ENCODE data around the gene IER5L. TPM values are rescaled to one million over a fixed set of nuclear protein-coding genes. Genes with fewer than 3 reads are reported as not detected.

Gene IER5L
- 1.0 and 1.2 TPM in 2 replicates for total RNA-seq (2021; fragmentation: NEBNext Ultra II Directional; extraction: Animal tissue kit (Norgen Biotek cat#: 25700))
- polyA plus RNA-seq (2011; rRNA removed), result 0.65 and 0.96 TPM in 2 replicates
- polyA plus RNA-seq (2011; cell fraction: cytosol; rRNA removed), result 0.62 TPM
- 1.7 TPM for polyA plus RNA-seq (2011; cell fraction: nucleus; rRNA removed)
- 0.25 to 0.47 TPM (median 0.34 TPM) in 4 replicates for polyA plus RNA-seq (2012, experiment 1 of 2)
- 0.16 TPM for polyA plus RNA-seq (2012, experiment 2 of 2)
- polyA plus RNA-seq (2013, experiment 1 of 2), result 0.36 TPM
- 0.48 TPM for polyA plus RNA-seq (2013, experiment 2 of 2)
- 0.22 and 0.27 TPM in 2 replicates for polyA minus RNA-seq (2011; rRNA and poly(A)+ RNA removed)
- polyA minus RNA-seq (2011; cell fraction: cytosol; rRNA and poly(A)+ RNA removed), result 0.66 TPM
- polyA minus RNA-seq (2011; cell fraction: nucleus; rRNA and poly(A)+ RNA removed), result 6.8 TPM
- long read RNA-seq, experiment 1, partial matches to known transcripts, result 0 of 1 reads
- long read RNA-seq, experiment 1, other reads (novel, unspliced or antisense), result 0 of 1 reads
- long read RNA-seq, experiment 2, result 0 reads

GRCh38 chr9:129177791-129178567 lies at the start of gene IER5L:
Gene IER5L, minus strand, starts transcription at chr9:129178261. Its CDS starts 209 bp downstream, at chr9:129178052.
- Histone ChIP-seq H4K5ac (ENCODE audit: insufficient read length, low read depth, low read length) (no peak within 1 kb of the TSS), H4K8ac (ENCODE audit: extremely low read depth, insufficient read depth, low read length) (peak within 1 kb of the TSS; percentile 47; the same call in 1 of the 2 replicates), H3K4me3 (ENCODE audit: extremely low read depth in 1 of 4, insufficient read depth in 2 of 4, low read depth in 3 of 4, low read length in 4 of 4) (peak within 1 kb of the TSS; percentile 38 to 71 (median 52)), H2BK20ac (ENCODE audit: low read length) (no peak within 1 kb of the TSS), H2AFZ (ENCODE audit: low read length) (no peak within 1 kb of the TSS), H3K9ac (replicated peaks in 1 of 4; ENCODE audit: extremely low read depth in 1 of 4, low read depth in 3 of 4, low read length in 3 of 4) (no peak within 1 kb of the TSS), H3K4ac (replicated peaks; ENCODE audit: insufficient read length, low read depth, low read length) (no peak within 1 kb of the TSS), H3K36me3 (ENCODE audit: control insufficient read depth in 2 of 4, insufficient read depth in 4 of 4, low read length in 3 of 4) (no peaks in the 10 kb centered on the region), H3K23me2 (ENCODE audit: low read depth, low read length) (peaks cover 25% of the 10 kb centered on the region), H2BK12ac (ENCODE audit: low read depth, low read length) (peak within 1 kb of the TSS; percentile 68; the same call in 1 of the 2 replicates), H3K27me3 (replicated peaks in 1 of 4; ENCODE audit: control insufficient read depth in 3 of 4, extremely low read depth in 1 of 4, insufficient read depth in 3 of 4, low read length in 3 of 4) (peaks cover 49 to 80% (median 72%) of the 10 kb centered on the region in 4 experiments), H3K79me1 (ENCODE audit: low read depth, low read length) (no peaks in the 10 kb centered on the region), H2AK5ac (ENCODE audit: low read depth, low read length) (no peak within 1 kb of the TSS), H3K79me2 (ENCODE audit: control insufficient read depth in 1 of 2, insufficient read depth in 2 of 2, low read length in 2 of 2) (no peaks in the 10 kb centered on the region), H4K91ac (replicated peaks; ENCODE audit: insufficient read length, low read length) (no peak within 1 kb of the TSS), H3K18ac (ENCODE audit: extremely low read depth, low read length) (peak within 1 kb of the TSS; percentile 60), H3K9me3 (ENCODE audit: insufficient read depth in 2 of 2, low read depth in 1 of 2, low read length in 1 of 2) (no peaks in the 10 kb centered on the region; a peak in 1 of 4 replicates), H4K20me1 (replicated peaks in 1 of 2; ENCODE audit: control insufficient read depth in 1 of 2, insufficient read depth in 2 of 2, low read length in 2 of 2) (peaks cover 5 to 7% of the 10 kb centered on the region in 2 experiments), H2BK15ac (ENCODE audit: low read length) (no peak within 1 kb of the TSS), H2BK120ac (replicated peaks; ENCODE audit: low read depth, low read length) (no peak within 1 kb of the TSS), H3K4me1 (replicated peaks in 1 of 4; ENCODE audit: control insufficient read depth in 3 of 4, insufficient read depth in 4 of 4, low read length in 3 of 4) (peaks cover 0 to 24% (median 13%) of the 10 kb centered on the region in 4 experiments; a peak in 6 of 7 replicates), H2BK5ac (ENCODE audit: low read depth, low read length) (no peak within 1 kb of the TSS), H3K14ac (ENCODE audit: insufficient read length) (no peak within 1 kb of the TSS), H3K23ac (ENCODE audit: insufficient read length) (no peak within 1 kb of the TSS), H3K4me2 (ENCODE audit: insufficient read depth in 1 of 2, low read depth in 2 of 2, low read length in 2 of 2) (peak within 1 kb of the TSS; percentile 94 to 99), H3K56ac (replicated peaks; ENCODE audit: insufficient read length, low read depth, low read length) (no peak within 1 kb of the TSS), H3K27ac (ENCODE audit: low read depth, low read length) (no peak within 1 kb of the TSS)
- FAIRE-seq (no peak), DNase-seq (ENCODE audit: low read depth in 1 of 2, low spot score in 2 of 2) (peak; percentile 80 to 97)
- WGBS, 2 experiments (ENCODE audit: extremely low coverage in 1 of 2, insufficient coverage in 1 of 2, insufficient read length in 1 of 2, insufficient replicate concordance in 2 of 2, low coverage in 1 of 2, low lambda C conversion rate in 2 of 2, missing lambda C conversion rate in 1 of 2), result 2% methylated on average over 74 of the region's 90 CpGs; no CpG with 5 or more reads in 1 of the 2 experiments
- ChIA-PET POLR2A (ENCODE audit: partially characterized antibody) (interaction anchor here (0.5 to 4.5 kb wide), 57 partner anchors 9 to 546 kb away, joined by 3 to 30 read pairs (median 4); partner anchors contain the start of genes DOLPP1 and NTMT1), CTCF (ENCODE audit: partially characterized antibody) (interaction anchor here (0.7 to 27.8 kb wide), 11 partner anchors 31 to 447 kb away, joined by 3 to 831 read pairs (median 3); partner anchors contain the start of gene C9orf50)
- TF ChIP-seq ASH2L (IDR thresholded peaks at IDR 0.05; ENCODE audit: low read length), result peak; percentile 21
- TF ChIP-seq KDM4A (IDR thresholded peaks at IDR 0.05; ENCODE audit: low read depth, low read length, severe bottlenecking), result peak; percentile 81
- peak; percentile 97 for TF ChIP-seq SP1 (IDR thresholded peaks at IDR 0.05; ENCODE audit: low read depth, low read length)
- TF ChIP-seq, protein P1, sequence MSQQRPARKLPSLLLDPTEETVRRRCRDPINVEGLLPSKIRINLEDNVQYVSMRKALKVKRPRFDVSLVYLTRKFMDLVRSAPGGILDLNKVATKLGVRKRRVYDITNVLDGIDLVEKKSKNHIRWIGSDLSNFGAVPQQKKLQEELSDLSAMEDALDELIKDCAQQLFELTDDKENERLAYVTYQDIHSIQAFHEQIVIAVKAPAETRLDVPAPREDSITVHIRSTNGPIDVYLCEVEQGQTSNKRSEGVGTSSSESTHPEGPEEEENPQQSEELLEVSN (IDR thresholded peaks at IDR 0.05), result peak; percentile 19; the same call in 1 of the 2 replicates
- TF ChIP-seq, protein P2, sequence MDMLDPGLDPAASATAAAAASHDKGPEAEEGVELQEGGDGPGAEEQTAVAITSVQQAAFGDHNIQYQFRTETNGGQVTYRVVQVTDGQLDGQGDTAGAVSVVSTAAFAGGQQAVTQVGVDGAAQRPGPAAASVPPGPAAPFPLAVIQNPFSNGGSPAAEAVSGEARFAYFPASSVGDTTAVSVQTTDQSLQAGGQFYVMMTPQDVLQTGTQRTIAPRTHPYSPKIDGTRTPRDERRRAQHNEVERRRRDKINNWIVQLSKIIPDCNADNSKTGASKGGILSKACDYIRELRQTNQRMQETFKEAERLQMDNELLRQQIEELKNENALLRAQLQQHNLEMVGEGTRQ (IDR thresholded peaks at IDR 0.05; ENCODE audit: low read length), result no peak
- peak; percentile 68; the same call in 1 of the 2 replicates for TF ChIP-seq PHF8 (conservative IDR thresholded peaks at IDR 0.05; ENCODE audit: low read depth, low read length)
- TF ChIP-seq ZNF274 (IDR thresholded peaks at IDR 0.05; ENCODE audit: borderline replicate concordance, extremely low read depth, low read length), result no peak
